ENCODE measurements around the gene SH3PXD2A. TPM values are rescaled to one million over a fixed set of nuclear protein-coding genes. Genes with fewer than 3 reads are reported as not detected.

The SH3PXD2A gene
- total and polyA plus RNA-seq, 10 of the 15 experiments (the other 5 are each of a cell fraction or from before 2014, with no cell fraction given) = 0.63 to 14.0 (median 4.4) TPM

- TF ChIP-seq REST (IDR thresholded peaks at IDR 0.05; ENCODE audit: low read depth, low read length) (no peak), NR2C2 (IDR thresholded peaks at IDR 0.05; ENCODE audit: borderline replicate concordance, control insufficient read depth, insufficient read length, low read depth) (no peak), SUZ12 (IDR thresholded peaks at IDR 0.05; ENCODE audit: unreplicated experiment) (no peak), ZNF687 (IDR thresholded peaks at IDR 0.05) (no peak), SP1 (IDR thresholded peaks at IDR 0.05; ENCODE audit: low read depth, low read length) (no peak), TBL1XR1 (IDR thresholded peaks at IDR 0.05; ENCODE audit: low read depth, low read length) (no peak), ETV6 (conservative IDR thresholded peaks at IDR 0.05 in 1 of 2, IDR thresholded peaks at IDR 0.05 in 1 of 2; ENCODE audit: borderline replicate concordance in 1 of 2, low read depth in 1 of 2) (no peak)
These were observed 5.3 kb downstream of the SH3PXD2A start (continued) for GRCh38 chr10:103849880-103850571.

All from GM12878 (cell line).